ENCODE data around the gene FANK1. TPM values are rescaled to one million over a fixed set of nuclear protein-coding genes. Genes with fewer than 3 reads are reported as not detected.

FANK1 gene
- total RNA-seq, 1 donor from 2014 or later = 9.4 TPM

GRCh38 chr10:125983656-125984055 is 87.3 kb downstream of the FANK1 start:
- no peak for TF ChIP-seq CTCF (IDR thresholded peaks at IDR 0.05; ENCODE audit: unreplicated experiment)
- Mint-ChIP-seq H3K9me3 (ENCODE audit: unreplicated experiment) (no peaks in the 10 kb centered on the region), H3K27me3 (ENCODE audit: unreplicated experiment) (no peaks in the 10 kb centered on the region), H3K27ac (ENCODE audit: unreplicated experiment) (no peak overlapping the region), H3K36me3 (ENCODE audit: low read depth, unreplicated experiment) (no peaks in the 10 kb centered on the region), H3K4me1 (ENCODE audit: unreplicated experiment) (peaks cover 8% of the 10 kb centered on the region), H3K4me3 (ENCODE audit: unreplicated experiment) (no peak overlapping the region)
- no peak for DNase-seq (ENCODE audit: low spot score)

GRCh38 chr10:125984346-125984745 is 88.0 kb downstream of the FANK1 start:
- no peak overlapping the region for H3K27ac Mint-ChIP-seq (ENCODE audit: unreplicated experiment)
- H3K9me3 Mint-ChIP-seq (ENCODE audit: unreplicated experiment) = no peaks in the 10 kb centered on the region
- no peak for DNase-seq (ENCODE audit: low spot score)
- H3K36me3 Mint-ChIP-seq (ENCODE audit: low read depth, unreplicated experiment) = peaks cover 2% of the 10 kb centered on the region
- H3K27me3 Mint-ChIP-seq (ENCODE audit: unreplicated experiment) = no peaks in the 10 kb centered on the region
- H3K4me3 Mint-ChIP-seq (ENCODE audit: unreplicated experiment) = no peak overlapping the region
- TF ChIP-seq CTCF (IDR thresholded peaks at IDR 0.05; ENCODE audit: unreplicated experiment) = no peak
- H3K4me1 Mint-ChIP-seq (ENCODE audit: unreplicated experiment) = peaks cover 8% of the 10 kb centered on the region

GRCh38 chr10:125984865-125985495 is 88.6 kb downstream of the FANK1 start:
- no peaks in the 10 kb centered on the region for H3K27me3 Mint-ChIP-seq (ENCODE audit: unreplicated experiment)
- H3K27ac Mint-ChIP-seq (ENCODE audit: unreplicated experiment) = no peak overlapping the region
- no peak for DNase-seq (ENCODE audit: low spot score)
- H3K9me3 Mint-ChIP-seq (ENCODE audit: unreplicated experiment) = no peaks in the 10 kb centered on the region
- peaks cover 5% of the 10 kb centered on the region for H3K36me3 Mint-ChIP-seq (ENCODE audit: low read depth, unreplicated experiment)
- H3K4me1 Mint-ChIP-seq (ENCODE audit: unreplicated experiment) = peaks cover 8% of the 10 kb centered on the region
- no peak for TF ChIP-seq CTCF (IDR thresholded peaks at IDR 0.05; ENCODE audit: unreplicated experiment)
- no peak overlapping the region for H3K4me3 Mint-ChIP-seq (ENCODE audit: unreplicated experiment)

- H3K4me3 Mint-ChIP-seq (ENCODE audit: unreplicated experiment) = no peak overlapping the region
- no peak for TF ChIP-seq CTCF (IDR thresholded peaks at IDR 0.05; ENCODE audit: unreplicated experiment)
- H3K27ac Mint-ChIP-seq (ENCODE audit: unreplicated experiment) = no peak overlapping the region
- no peak for DNase-seq (ENCODE audit: low spot score)
- peaks cover 9% of the 10 kb centered on the region for H3K36me3 Mint-ChIP-seq (ENCODE audit: low read depth, unreplicated experiment)
- peaks cover 8% of the 10 kb centered on the region for H3K4me1 Mint-ChIP-seq (ENCODE audit: unreplicated experiment)
- H3K9me3 Mint-ChIP-seq (ENCODE audit: unreplicated experiment) = no peaks in the 10 kb centered on the region
- no peaks in the 10 kb centered on the region for H3K27me3 Mint-ChIP-seq (ENCODE audit: unreplicated experiment)
These were observed 89.3 kb downstream of the FANK1 start for GRCh38 chr10:125985557-125986240.

- H3K4me1 Mint-ChIP-seq (ENCODE audit: unreplicated experiment) = no peaks in the 10 kb centered on the region
- TF ChIP-seq CTCF (IDR thresholded peaks at IDR 0.05; ENCODE audit: unreplicated experiment) = no peak
- no peak overlapping the region for H3K27ac Mint-ChIP-seq (ENCODE audit: unreplicated experiment)
- H3K4me3 Mint-ChIP-seq (ENCODE audit: unreplicated experiment) = no peak overlapping the region
- H3K27me3 Mint-ChIP-seq (ENCODE audit: unreplicated experiment) = peaks cover 1% of the 10 kb centered on the region
- H3K9me3 Mint-ChIP-seq (ENCODE audit: unreplicated experiment) = no peaks in the 10 kb centered on the region
- peaks cover 10% of the 10 kb centered on the region for H3K36me3 Mint-ChIP-seq (ENCODE audit: low read depth, unreplicated experiment)
- DNase-seq (ENCODE audit: low spot score) = no peak
These were observed 93.4 kb downstream of the FANK1 start for GRCh38 chr10:125989791-125990190.
